Measurements from ENCODE around the gene PSMF1. TPM values are rescaled to one million over a fixed set of nuclear protein-coding genes. Genes with fewer than 3 reads are reported as not detected.

The PSMF1 gene, protein sequence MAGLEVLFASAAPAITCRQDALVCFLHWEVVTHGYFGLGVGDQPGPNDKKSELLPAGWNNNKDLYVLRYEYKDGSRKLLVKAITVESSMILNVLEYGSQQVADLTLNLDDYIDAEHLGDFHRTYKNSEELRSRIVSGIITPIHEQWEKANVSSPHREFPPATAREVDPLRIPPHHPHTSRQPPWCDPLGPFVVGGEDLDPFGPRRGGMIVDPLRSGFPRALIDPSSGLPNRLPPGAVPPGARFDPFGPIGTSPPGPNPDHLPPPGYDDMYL
- total RNA-seq, result 16.4 and 26.4 TPM in 2 replicates
- 141 and 169 TPM in 2 replicates for polyA plus RNA-seq
- polyA plus RNA-seq (2012), result 144 and 162 TPM in 2 replicates
- 195 and 196 TPM in 2 replicates for polyA minus RNA-seq (ENCODE audit: low replicate concordance)

GRCh38 chr20:1118336-1119127 lies at the start of gene PSMF1:
Gene PSMF1 (plus strand): TSS chr20:1118602. CDS start chr20:1118774, 172 bp downstream.
- H4K20me1 ChIP-seq (ENCODE audit: control insufficient read depth, extremely low read depth, insufficient read depth, low read length), result no peaks in the 10 kb centered on the region
- H3K9ac ChIP-seq (ENCODE audit: insufficient read depth, low read length), result peak within 1 kb of the TSS; percentile 74
- peaks cover 2% of the 10 kb centered on the region for H3K36me3 ChIP-seq (ENCODE audit: control insufficient read depth, insufficient read depth, low read length)
- peak within 1 kb of the TSS; percentile 95 for H2AFZ ChIP-seq (ENCODE audit: low read length)
- H3K79me2 ChIP-seq (ENCODE audit: control insufficient read depth, insufficient read depth, low read length), result peaks cover 37% of the 10 kb centered on the region
- peaks cover 13% of the 10 kb centered on the region for H3K4me1 ChIP-seq (ENCODE audit: control insufficient read depth, extremely low read depth, insufficient read depth, low read length)
- no peaks in the 10 kb centered on the region for H3K9me3 ChIP-seq (ENCODE audit: control insufficient read depth, insufficient read depth, low read depth, low read length)
- TF ChIP-seq EZH2 (IDR thresholded peaks at IDR 0.05; ENCODE audit: low read length, missing control alignments), result no peak
- TF ChIP-seq, protein P1, sequence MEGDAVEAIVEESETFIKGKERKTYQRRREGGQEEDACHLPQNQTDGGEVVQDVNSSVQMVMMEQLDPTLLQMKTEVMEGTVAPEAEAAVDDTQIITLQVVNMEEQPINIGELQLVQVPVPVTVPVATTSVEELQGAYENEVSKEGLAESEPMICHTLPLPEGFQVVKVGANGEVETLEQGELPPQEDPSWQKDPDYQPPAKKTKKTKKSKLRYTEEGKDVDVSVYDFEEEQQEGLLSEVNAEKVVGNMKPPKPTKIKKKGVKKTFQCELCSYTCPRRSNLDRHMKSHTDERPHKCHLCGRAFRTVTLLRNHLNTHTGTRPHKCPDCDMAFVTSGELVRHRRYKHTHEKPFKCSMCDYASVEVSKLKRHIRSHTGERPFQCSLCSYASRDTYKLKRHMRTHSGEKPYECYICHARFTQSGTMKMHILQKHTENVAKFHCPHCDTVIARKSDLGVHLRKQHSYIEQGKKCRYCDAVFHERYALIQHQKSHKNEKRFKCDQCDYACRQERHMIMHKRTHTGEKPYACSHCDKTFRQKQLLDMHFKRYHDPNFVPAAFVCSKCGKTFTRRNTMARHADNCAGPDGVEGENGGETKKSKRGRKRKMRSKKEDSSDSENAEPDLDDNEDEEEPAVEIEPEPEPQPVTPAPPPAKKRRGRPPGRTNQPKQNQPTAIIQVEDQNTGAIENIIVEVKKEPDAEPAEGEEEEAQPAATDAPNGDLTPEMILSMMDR (conservative IDR thresholded peaks at IDR 0.05 in 1 of 2, IDR thresholded peaks at IDR 0.05 in 1 of 2; ENCODE audit: low read depth in 1 of 2, low read length in 2 of 2), result no peak
- peak within 1 kb of the TSS; percentile 58 for H3K27ac ChIP-seq (ENCODE audit: insufficient read depth, low read length)
- H3K27me3 ChIP-seq (ENCODE audit: control insufficient read depth, insufficient read depth, low read length), result no peaks in the 10 kb centered on the region
- H3K4me2 ChIP-seq (ENCODE audit: extremely low read depth, insufficient read depth, low read length), result peak within 1 kb of the TSS; percentile 93
- DNase-seq (ENCODE audit: low read depth in 2 of 2), result peak; percentile 90 to 91
- H3K4me3 ChIP-seq (replicated peaks in 1 of 4; ENCODE audit: control extremely low read depth in 1 of 4, insufficient read depth in 1 of 4, low read depth in 3 of 4, low read length in 4 of 4), result peak within 1 kb of the TSS; percentile 88 to 99 (median 95)

GRCh38 chr20:1072258-1072657 lies 46.1 kb upstream of the PSMF1 start:
- no peak overlapping the region for H3K4me2 ChIP-seq (ENCODE audit: extremely low read depth, insufficient read depth, low read length)
- H3K79me2 ChIP-seq (ENCODE audit: control insufficient read depth, insufficient read depth, low read length), result no peaks in the 10 kb centered on the region

GRCh38 chr20:1075616-1076015 lies 42.8 kb upstream of the PSMF1 start:
- Histone ChIP-seq H3K79me2 (ENCODE audit: control insufficient read depth, insufficient read depth, low read length) (no peaks in the 10 kb centered on the region), H3K4me2 (ENCODE audit: extremely low read depth, insufficient read depth, low read length) (no peak overlapping the region), H3K4me1 (ENCODE audit: control insufficient read depth, extremely low read depth, insufficient read depth, low read length) (no peaks in the 10 kb centered on the region), H3K9ac (ENCODE audit: insufficient read depth, low read length) (no peak overlapping the region), H3K36me3 (ENCODE audit: control insufficient read depth, insufficient read depth, low read length) (no peaks in the 10 kb centered on the region), H3K4me3 (replicated peaks in 1 of 4; ENCODE audit: control extremely low read depth in 1 of 4, insufficient read depth in 1 of 4, low read depth in 3 of 4, low read length in 4 of 4) (no peak overlapping the region), H3K9me3 (ENCODE audit: control insufficient read depth, insufficient read depth, low read depth, low read length) (no peaks in the 10 kb centered on the region), H3K27ac (ENCODE audit: insufficient read depth, low read length) (no peak overlapping the region), H4K20me1 (ENCODE audit: control insufficient read depth, extremely low read depth, insufficient read depth, low read length) (no peaks in the 10 kb centered on the region), H2AFZ (ENCODE audit: low read length) (no peak overlapping the region), H3K27me3 (ENCODE audit: control insufficient read depth, insufficient read depth, low read length) (no peaks in the 10 kb centered on the region)
- no peak for TF ChIP-seq EZH2 (IDR thresholded peaks at IDR 0.05; ENCODE audit: low read length, missing control alignments)
- TF ChIP-seq, protein P1 (conservative IDR thresholded peaks at IDR 0.05 in 1 of 2, IDR thresholded peaks at IDR 0.05 in 1 of 2; ENCODE audit: low read depth in 1 of 2, low read length in 2 of 2), result no peak
- no peak for DNase-seq (ENCODE audit: low read depth in 2 of 2)

More at GRCh38 chr20:1072258-1072657, 46.1 kb upstream of the PSMF1 start:
- H3K36me3 ChIP-seq (ENCODE audit: control insufficient read depth, insufficient read depth, low read length), result no peaks in the 10 kb centered on the region
- TF ChIP-seq, protein P1 (conservative IDR thresholded peaks at IDR 0.05 in 1 of 2, IDR thresholded peaks at IDR 0.05 in 1 of 2; ENCODE audit: low read depth in 1 of 2, low read length in 2 of 2), result no peak
- no peak for TF ChIP-seq EZH2 (IDR thresholded peaks at IDR 0.05; ENCODE audit: low read length, missing control alignments)
- no peak overlapping the region for H3K27ac ChIP-seq (ENCODE audit: insufficient read depth, low read length)
- H3K27me3 ChIP-seq (ENCODE audit: control insufficient read depth, insufficient read depth, low read length), result no peaks in the 10 kb centered on the region
- H3K9ac ChIP-seq (ENCODE audit: insufficient read depth, low read length), result no peak overlapping the region
- H2AFZ ChIP-seq (ENCODE audit: low read length), result no peak overlapping the region
- no peak overlapping the region for H3K4me3 ChIP-seq (replicated peaks in 1 of 4; ENCODE audit: control extremely low read depth in 1 of 4, insufficient read depth in 1 of 4, low read depth in 3 of 4, low read length in 4 of 4)
- H4K20me1 ChIP-seq (ENCODE audit: control insufficient read depth, extremely low read depth, insufficient read depth, low read length), result no peaks in the 10 kb centered on the region
- no peaks in the 10 kb centered on the region for H3K9me3 ChIP-seq (ENCODE audit: control insufficient read depth, insufficient read depth, low read depth, low read length)
- H3K4me1 ChIP-seq (ENCODE audit: control insufficient read depth, extremely low read depth, insufficient read depth, low read length), result no peaks in the 10 kb centered on the region
- DNase-seq (ENCODE audit: low read depth in 2 of 2), result no peak

Data from fibroblast of lung (primary cell).